Body of pancreas (tissue), 4 donors: ENCODE results near the gene CAMTA1. TPM values are rescaled to one million over a fixed set of nuclear protein-coding genes. Genes with fewer than 3 reads are reported as not detected.

Source experiments
- ATAC-seq: fragments of 150-250 bp; one replicate; pipeline ENCODE4 v1.9.1; 2016
- DNase-seq, 4 donors: peaks; one replicate each; pipeline ENCODE4 v3.0.0-alpha.2; 2019
- H3K27ac ChIP-seq, 4 donors: fragments of 200-600 bp; sonication (generic); 1 replicate in 3 of 4; 2 replicates in 1 of 4; pipeline versions ENCODE4 v1.5.1 to v1.6.1; 2016 to 2019; ENCODE audit warnings: mild to moderate bottlenecking in 1 of 4, mixed read lengths in 1 of 4, moderate library complexity in 1 of 4
- H3K27me3 ChIP-seq, 2 donors: fragments of 200-600 bp; sonication (generic); one replicate each; pipeline ENCODE4 v1.6.0; 2016; ENCODE audit warnings: mild to moderate bottlenecking in 1 of 2
- H3K36me3 ChIP-seq, 2 donors: fragments of 200-600 bp; sonication (generic); replicated peaks in 1 of 2; 2 replicates each; pipeline ENCODE4 v1.5.1; 2016; ENCODE audit warnings: low read depth in 2 of 2; ENCODE audit not compliant: insufficient read depth in 1 of 2
- H3K4me1 ChIP-seq: fragments of 200-600 bp; sonication (generic); one replicate; pipeline ENCODE4 v1.6.0; 2016
- H3K4me3 ChIP-seq, 2 donors: fragments of 200-600 bp; sonication (generic); 1 replicate in 1 of 2; 2 replicates in 1 of 2; pipeline ENCODE4 v1.5.1; 2016 to 2019
- H3K9me3 ChIP-seq, 3 donors: fragments of 200-600 bp; sonication (generic); 1 replicate in 2 of 3; 2 replicates in 1 of 3; pipeline ENCODE4 v1.5.1; 2016
- CTCF ChIP-seq, 7 experiments: fragments of 450-650 bp in 4 of 7; fragments of 200-600 bp in 3 of 7; sonication (generic) in 3 of 7; IDR thresholded peaks; one replicate each; pipeline ENCODE4 v1.5.1; 2016 to 2019; ENCODE audit warnings: antibody characterized with exemption in 7 of 7
- POLR2A ChIP-seq, 3 donors: fragments of 450-650 bp; IDR thresholded peaks; one replicate each; pipeline ENCODE4 v1.6.1; 2016; ENCODE audit warnings: antibody characterized with exemption in 3 of 3, mild to moderate bottlenecking in 2 of 3
- WGBS, 2 donors: methylation state at CpG; one replicate each; pipeline ENCODE4 v1.1.5; 2017; 5-methylcytosine and 5-hydroxymethylcytosine counted together
- intact Hi-C: fragments of 100-400 bp; cut with DNase I; formaldehyde crosslinking; loops from one replicate; pipeline ENCODE4 v1.15.1; 2023
- total RNA-seq, 2 donors: library from RNA; depleted of rRNA; stranded (reverse); fragments of >200 nt; gene quantifications; one replicate each; pipeline ENCODE4 v1.1.0, GENCODE V29; 2016

CAMTA1 gene
- total RNA-seq, 2 donors from 2014 or later: 36.3 to 59.7 TPM

- WGBS, 2 donors: 84% methylated on average over 5 to 8 of the region's 8 CpGs
- TF ChIP-seq CTCF (IDR thresholded peaks at IDR 0.05): no peak
Observed at GRCh38 chr1:7350804-7351203, 565.5 kb downstream of the CAMTA1 start.

GRCh38 chr1:7351649-7352048 is 566.4 kb downstream of the CAMTA1 start:
- H3K27ac ChIP-seq: no peak overlapping the region
- ATAC-seq (no peak), DNase-seq (no peak)
- no peak overlapping the region for H3K4me3 ChIP-seq
- no peak for TF ChIP-seq CTCF (IDR thresholded peaks at IDR 0.05)
- no peaks in the 10 kb centered on the region for H3K9me3 ChIP-seq
- no peaks in the 10 kb centered on the region for H3K4me1 ChIP-seq
- intact Hi-C loops: no loop called here
- 74 to 80% methylated on average over 13 of the region's 13 CpGs for WGBS, 2 donors
- no peaks in the 10 kb centered on the region for H3K36me3 ChIP-seq
- no peaks in the 10 kb centered on the region for H3K27me3 ChIP-seq

More at GRCh38 chr1:7350804-7351203, 565.5 kb downstream of the CAMTA1 start:
- intact Hi-C loops: no loop called here
- Histone ChIP-seq H3K36me3 (no peaks in the 10 kb centered on the region), H3K9me3 (no peaks in the 10 kb centered on the region), H3K27me3 (no peaks in the 10 kb centered on the region), H3K4me1 (no peaks in the 10 kb centered on the region), H3K27ac (no peak overlapping the region), H3K4me3 (no peak overlapping the region)
- no peak for DNase-seq
- no peak for ATAC-seq

- Histone ChIP-seq H3K4me3 (no peak overlapping the region), H3K4me1 (no peaks in the 10 kb centered on the region), H3K27ac (no peak overlapping the region), H3K36me3 (no peaks in the 10 kb centered on the region), H3K9me3 (no peaks in the 10 kb centered on the region), H3K27me3 (no peaks in the 10 kb centered on the region)
- WGBS, 2 donors: 92 to 95% methylated on average over 3 to 4 of the region's 4 CpGs
- intact Hi-C loops: no loop called here
- TF ChIP-seq CTCF (IDR thresholded peaks at IDR 0.05) (no peak), POLR2A (IDR thresholded peaks at IDR 0.05) (no peak)
- DNase-seq: no peak
- ATAC-seq: no peak
Observed at GRCh38 chr1:7352364-7352763, 567.1 kb downstream of the CAMTA1 start.

DNA sequence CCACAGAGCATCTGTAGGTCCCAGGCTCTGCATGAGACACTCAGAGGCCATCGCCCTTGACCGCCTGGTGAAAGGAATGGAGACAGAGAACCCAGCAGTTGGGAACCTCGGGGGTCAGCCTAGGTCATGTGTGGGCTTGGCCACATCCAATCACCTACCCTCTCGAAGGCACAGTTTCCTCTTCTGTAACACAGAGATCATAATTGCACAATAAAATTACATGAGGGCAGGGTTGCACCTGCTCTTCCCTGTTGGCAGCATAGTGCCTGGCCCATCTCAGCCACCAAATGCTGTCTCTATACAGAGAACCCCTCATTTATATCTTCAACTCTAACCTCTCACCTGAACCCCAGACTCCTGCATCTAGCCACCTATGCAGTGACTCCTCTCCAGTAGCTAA is 567.7 kb downstream of the CAMTA1 start:
- ATAC-seq: no peak
- no peak for TF ChIP-seq CTCF (IDR thresholded peaks at IDR 0.05)
- TF ChIP-seq POLR2A (IDR thresholded peaks at IDR 0.05): no peak
- DNase-seq: no peak
- H3K27ac ChIP-seq: no peak overlapping the region
- no peaks in the 10 kb centered on the region for H3K4me1 ChIP-seq
- intact Hi-C loops: no loop called here
- no peaks in the 10 kb centered on the region for H3K36me3 ChIP-seq
- H3K4me3 ChIP-seq: no peak overlapping the region
- WGBS, 2 donors: 82 to 83% methylated on average over 4 of the region's 4 CpGs
- H3K9me3 ChIP-seq: no peaks in the 10 kb centered on the region
- no peaks in the 10 kb centered on the region for H3K27me3 ChIP-seq

GRCh38 chr1:7355646-7356045 is 570.4 kb downstream of the CAMTA1 start:
- intact Hi-C loops: no loop called here
- no peak overlapping the region for H3K4me3 ChIP-seq
- no peak overlapping the region for H3K27ac ChIP-seq
- no peaks in the 10 kb centered on the region for H3K4me1 ChIP-seq
- no peaks in the 10 kb centered on the region for H3K36me3 ChIP-seq
- DNase-seq: no peak
- TF ChIP-seq CTCF (IDR thresholded peaks at IDR 0.05) (no peak), POLR2A (IDR thresholded peaks at IDR 0.05) (no peak)
- 90 to 98% methylated on average over 2 of the region's 2 CpGs for WGBS, 2 donors
- no peak for ATAC-seq
- no peaks in the 10 kb centered on the region for H3K27me3 ChIP-seq
- H3K9me3 ChIP-seq: no peaks in the 10 kb centered on the region
